Measurements from ENCODE around the gene PCP4L1. TPM values are rescaled to one million over a fixed set of nuclear protein-coding genes. Genes with fewer than 3 reads are reported as not detected.
A peak's percentile ranks its signal among the peaks of the same experiment; 100 is the strongest.

Gene PCP4L1
- total RNA-seq, 4 donors from 2014 or later = 1.6 to 13.8 (median 5.7) TPM

- peak overlapping the region; percentile 16 to 89 (median 77) for H3K27ac ChIP-seq
- no peak for ATAC-seq
- no peaks in the 10 kb centered on the region for H3K9me3 ChIP-seq
- H3K36me3 ChIP-seq = peaks cover 0 to 32% of the 10 kb centered on the region in 2 donors
- 0 to 20% methylated on average over 2 to 3 of the region's 15 CpGs for WGBS, 2 donors (ENCODE audit: low coverage in 1 of 2)
- TF ChIP-seq POLR2AphosphoS5 (IDR thresholded peaks at IDR 0.05) = no peak
- no peak for TF ChIP-seq POLR2A (IDR thresholded peaks at IDR 0.05)
- no peak for TF ChIP-seq EP300 (IDR thresholded peaks at IDR 0.05)
- TF ChIP-seq, protein P1, sequence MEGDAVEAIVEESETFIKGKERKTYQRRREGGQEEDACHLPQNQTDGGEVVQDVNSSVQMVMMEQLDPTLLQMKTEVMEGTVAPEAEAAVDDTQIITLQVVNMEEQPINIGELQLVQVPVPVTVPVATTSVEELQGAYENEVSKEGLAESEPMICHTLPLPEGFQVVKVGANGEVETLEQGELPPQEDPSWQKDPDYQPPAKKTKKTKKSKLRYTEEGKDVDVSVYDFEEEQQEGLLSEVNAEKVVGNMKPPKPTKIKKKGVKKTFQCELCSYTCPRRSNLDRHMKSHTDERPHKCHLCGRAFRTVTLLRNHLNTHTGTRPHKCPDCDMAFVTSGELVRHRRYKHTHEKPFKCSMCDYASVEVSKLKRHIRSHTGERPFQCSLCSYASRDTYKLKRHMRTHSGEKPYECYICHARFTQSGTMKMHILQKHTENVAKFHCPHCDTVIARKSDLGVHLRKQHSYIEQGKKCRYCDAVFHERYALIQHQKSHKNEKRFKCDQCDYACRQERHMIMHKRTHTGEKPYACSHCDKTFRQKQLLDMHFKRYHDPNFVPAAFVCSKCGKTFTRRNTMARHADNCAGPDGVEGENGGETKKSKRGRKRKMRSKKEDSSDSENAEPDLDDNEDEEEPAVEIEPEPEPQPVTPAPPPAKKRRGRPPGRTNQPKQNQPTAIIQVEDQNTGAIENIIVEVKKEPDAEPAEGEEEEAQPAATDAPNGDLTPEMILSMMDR (IDR thresholded peaks at IDR 0.05) = no peak
- peak overlapping the region; percentile 65 to 72 for H3K4me3 ChIP-seq
- peaks cover 0 to 29% (median 18%) of the 10 kb centered on the region in 3 donors for H3K4me1 ChIP-seq
- H3K27me3 ChIP-seq = no peaks in the 10 kb centered on the region
Measured at GRCh38 chr1:161226320-161226711, 32.2 kb upstream of the PCP4L1 start.

GRCh38 chr1:161226759-161227158 is 31.8 kb upstream of the PCP4L1 start:
- WGBS, 2 donors (ENCODE audit: low coverage in 1 of 2) = 24% methylated on average over 3 of the region's 3 CpGs; no CpG with 5 or more reads in 1 of the 2 donors
- no peak for ATAC-seq
- TF ChIP-seq EP300 (IDR thresholded peaks at IDR 0.05) = no peak
- no peak for TF ChIP-seq POLR2AphosphoS5 (IDR thresholded peaks at IDR 0.05)
- TF ChIP-seq, protein P1 (IDR thresholded peaks at IDR 0.05) = no peak
- TF ChIP-seq POLR2A (IDR thresholded peaks at IDR 0.05) = no peak
- H3K4me1 ChIP-seq = peaks cover 0 to 29% (median 18%) of the 10 kb centered on the region in 3 donors
- no peaks in the 10 kb centered on the region for H3K9me3 ChIP-seq
- peak overlapping the region in 3 of 4 donors; percentile 73 to 89 (median 81) for H3K27ac ChIP-seq
- peak overlapping the region; percentile 65 to 72 for H3K4me3 ChIP-seq
- no peaks in the 10 kb centered on the region for H3K27me3 ChIP-seq
- peaks cover 0 to 32% of the 10 kb centered on the region in 2 donors for H3K36me3 ChIP-seq

DNA sequence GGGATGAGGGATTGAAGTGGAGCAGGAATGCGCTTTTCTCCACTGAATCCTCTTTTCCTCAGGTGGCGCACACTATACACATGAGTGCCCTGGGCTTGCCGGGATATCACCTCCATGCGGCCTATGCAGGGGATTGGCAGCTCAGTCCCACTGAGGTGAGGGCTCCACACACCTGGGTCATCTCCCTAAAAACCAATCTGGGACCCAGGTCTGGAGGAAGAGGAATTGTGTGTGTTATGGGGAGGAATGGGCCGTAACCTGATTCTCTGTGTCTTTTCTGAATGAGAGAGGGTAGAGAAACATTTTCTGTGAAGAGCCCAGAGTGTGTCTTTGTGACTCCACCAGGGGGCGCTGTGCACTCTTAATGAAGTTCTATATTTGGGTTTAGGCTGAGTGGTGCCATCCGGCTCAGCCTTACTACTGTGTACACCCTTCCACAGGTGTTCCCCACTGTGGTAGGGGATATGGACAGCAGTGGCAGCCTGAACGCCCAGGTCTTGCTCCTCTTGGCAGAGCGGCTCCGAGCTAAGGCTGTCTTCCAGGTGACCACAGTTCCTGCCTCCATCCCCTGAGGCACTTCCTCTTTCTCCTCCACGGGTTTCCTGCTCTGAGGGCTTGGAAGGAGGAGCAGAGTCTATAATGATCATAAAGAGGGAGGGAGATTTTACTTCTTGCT is 31.2 kb upstream of the PCP4L1 start:
- no peaks in the 10 kb centered on the region for H3K27me3 ChIP-seq
- no peaks in the 10 kb centered on the region for H3K9me3 ChIP-seq
- peaks cover 0 to 29% (median 18%) of the 10 kb centered on the region in 3 donors for H3K4me1 ChIP-seq
- peak overlapping the region in 1 of 2 donors; percentile 65 for H3K4me3 ChIP-seq
- peak; percentile 52 for ATAC-seq
- H3K27ac ChIP-seq = peak overlapping the region in 3 of 4 donors; percentile 73 to 89 (median 81)
- peaks cover 0 to 32% of the 10 kb centered on the region in 2 donors for H3K36me3 ChIP-seq
- 12 to 39% methylated on average over 5 to 9 of the region's 11 CpGs for WGBS, 2 donors (ENCODE audit: low coverage in 1 of 2)
- TF ChIP-seq EP300 (IDR thresholded peaks at IDR 0.05) (no peak), POLR2A (IDR thresholded peaks at IDR 0.05) (no peak)
- TF ChIP-seq, protein P1 (IDR thresholded peaks at IDR 0.05) = peak; percentile 88 to 95 (median 92)

DNA sequence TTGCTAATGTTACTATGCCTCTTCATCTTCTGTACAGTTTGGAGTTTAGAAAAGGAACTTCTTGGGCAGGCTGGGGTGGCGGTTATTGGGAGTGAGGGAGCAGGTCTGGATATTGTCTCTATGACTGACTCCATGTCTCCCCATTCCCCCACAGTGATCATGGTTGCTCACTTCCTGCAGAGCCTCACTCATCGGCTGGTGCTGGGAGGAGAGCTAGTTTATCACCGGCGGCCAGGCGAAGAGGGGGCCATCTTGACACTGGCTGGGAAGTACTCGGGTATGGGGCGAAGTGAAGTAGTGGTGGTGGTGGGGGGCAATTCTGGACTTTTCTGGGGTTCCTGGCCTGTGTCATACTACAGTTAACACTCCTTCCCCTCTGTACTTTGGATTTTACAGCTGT is 30.5 kb upstream of the PCP4L1 start:
- peak overlapping the region in 1 of 2 donors; percentile 65 for H3K4me3 ChIP-seq
- peaks cover 0 to 29% (median 18%) of the 10 kb centered on the region in 3 donors for H3K4me1 ChIP-seq
- H3K9me3 ChIP-seq = no peaks in the 10 kb centered on the region
- H3K36me3 ChIP-seq = peaks cover 0 to 32% of the 10 kb centered on the region in 2 donors
- WGBS, 2 donors (ENCODE audit: low coverage in 1 of 2) = no CpG with 5 or more reads among the region's 7 CpGs
- no peaks in the 10 kb centered on the region for H3K27me3 ChIP-seq
- ATAC-seq = no peak
- H3K27ac ChIP-seq = peak overlapping the region in 2 of 4 donors; percentile 73 to 89
- TF ChIP-seq EP300 (IDR thresholded peaks at IDR 0.05) = no peak
- TF ChIP-seq, protein P1 (IDR thresholded peaks at IDR 0.05) = no peak
- no peak for TF ChIP-seq POLR2A (IDR thresholded peaks at IDR 0.05)
- TF ChIP-seq POLR2AphosphoS5 (IDR thresholded peaks at IDR 0.05) = no peak

DNA sequence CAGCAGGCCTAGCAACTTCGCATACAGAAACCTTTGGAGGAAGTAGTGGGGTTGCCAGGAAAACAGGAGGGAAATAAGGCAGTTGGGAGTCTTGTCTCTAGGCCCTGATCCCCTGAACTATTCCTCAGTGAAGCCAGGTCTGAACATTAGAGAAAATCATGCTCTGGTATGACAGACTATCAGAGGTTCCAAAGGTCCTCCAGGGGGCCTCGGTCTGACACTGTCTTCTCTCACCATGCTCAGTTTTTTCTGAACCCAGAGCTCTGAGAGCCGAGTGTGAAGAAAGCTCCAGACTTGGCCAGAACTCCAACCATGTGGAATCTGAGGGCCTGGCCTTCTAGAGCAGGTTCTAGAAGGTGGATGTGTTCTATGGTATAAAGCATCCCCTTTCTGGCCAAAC is 28.6 kb upstream of the PCP4L1 start:
- no peak overlapping the region for H3K4me3 ChIP-seq
- WGBS, 2 donors (ENCODE audit: low coverage in 1 of 2) = 65% methylated on average over 3 of the region's 3 CpGs; no CpG with 5 or more reads in 1 of the 2 donors
- TF ChIP-seq EP300 (IDR thresholded peaks at IDR 0.05) (no peak), POLR2A (IDR thresholded peaks at IDR 0.05) (no peak), POLR2AphosphoS5 (IDR thresholded peaks at IDR 0.05) (no peak)
- TF ChIP-seq, protein P1 (IDR thresholded peaks at IDR 0.05) = no peak
- H3K4me1 ChIP-seq = peaks cover 0 to 29% (median 18%) of the 10 kb centered on the region in 3 donors
- no peak overlapping the region for H3K27ac ChIP-seq
- peaks cover 0 to 32% of the 10 kb centered on the region in 2 donors for H3K36me3 ChIP-seq
- no peak for ATAC-seq
- H3K27me3 ChIP-seq = no peaks in the 10 kb centered on the region
- H3K9me3 ChIP-seq = no peaks in the 10 kb centered on the region
